Neural progenitor cell (in vitro differentiated cells): ENCODE data around the gene TENM3.

Source experiments
- CTCF ChIP-seq: fragments of 200-600 bp; sonication (generic); IDR thresholded peaks from 2 replicates; pipeline ENCODE4 v1.5.1; 2017; ENCODE audit warnings: antibody characterized with exemption, mild to moderate bottlenecking
- EZH2 ChIP-seq: fragments of 200-600 bp; sonication (generic); IDR thresholded peaks from 2 replicates; pipeline ENCODE4 v1.6.1; 2017; ENCODE audit warnings: antibody characterized with exemption, mild to moderate bottlenecking, moderate library complexity

GRCh38 chr4:182263562-182263961 is 20.4 kb downstream of the TENM3 start:
- TF ChIP-seq EZH2 (no peak), CTCF (no peak)
